Kidney epithelial cell (primary cell): ENCODE results near the gene UTP4. TPM values are rescaled to one million over a fixed set of nuclear protein-coding genes. Genes with fewer than 3 reads are reported as not detected.

ENCODE experiments used
- DNase-seq: peaks from one replicate; pipeline ENCODE4 v3.0.0-alpha.2; 2010; ENCODE audit warnings: low read depth
- H3K27me3 ChIP-seq: 2 replicates; pipeline ENCODE4 v1.6.0; 2011; ENCODE audit warnings: low read length; ENCODE audit not compliant: control insufficient read depth, insufficient read depth
- H3K36me3 ChIP-seq: 2 replicates; pipeline ENCODE4 v1.5.1; 2011; ENCODE audit warnings: low read length; ENCODE audit not compliant: control insufficient read depth, insufficient read depth
- H3K4me3 ChIP-seq: 2 replicates; pipeline ENCODE4 v1.5.1; 2011; ENCODE audit warnings: low read depth, mild to moderate bottlenecking, control low read depth, low read length
- total RNA-seq: library from RNA; depleted of rRNA; stranded (reverse); fragments of >200 nt; gene quantifications from 2 replicates; pipeline ENCODE4 v1.2.3, GENCODE V29; 2015
- TF ChIP-seq, protein P1 (sequence below): IDR thresholded peaks from 2 replicates; pipeline ENCODE4 v1.5.1; 2011; ENCODE audit warnings: mild to moderate bottlenecking, moderate library complexity, low read length, control low read depth, inconsistent platforms; ENCODE audit not compliant: insufficient read depth, poor library complexity, severe bottlenecking

The UTP4 gene
- total RNA-seq, 1 donor from 2014 or later, result 32.8 TPM

DNA sequence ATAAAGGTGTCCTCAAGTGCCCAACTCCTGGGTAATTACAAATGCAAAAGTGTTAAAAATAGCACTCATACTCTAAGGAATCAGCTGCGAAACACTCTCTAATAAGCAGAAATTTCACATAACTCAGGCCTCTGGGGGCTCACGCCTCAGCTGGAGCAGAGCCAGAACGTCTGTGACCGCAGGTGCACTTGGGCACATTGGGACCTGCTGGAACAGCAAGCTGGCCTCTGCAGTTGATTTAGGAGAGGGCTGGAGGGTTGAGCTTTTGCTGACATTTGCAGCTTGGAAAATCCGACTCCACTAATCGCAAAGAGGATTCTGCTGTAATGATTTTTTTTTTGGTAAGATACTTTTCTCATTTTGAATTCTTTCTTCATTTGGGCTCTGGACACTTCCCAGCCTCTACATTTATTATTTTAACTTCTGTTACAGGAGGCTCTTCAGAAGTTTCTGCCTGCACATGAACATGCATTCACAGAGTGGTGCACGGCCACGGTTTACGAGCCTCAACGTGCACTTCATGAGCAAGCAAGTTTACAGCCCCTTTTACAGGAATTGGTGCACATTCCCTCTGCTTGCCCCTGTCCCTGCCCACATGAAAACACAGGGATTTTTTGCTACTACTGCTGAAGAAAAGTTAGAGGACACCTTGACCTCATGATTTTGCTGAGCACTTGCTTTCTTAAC is 50.4 kb downstream of the UTP4 start:
- H3K4me3 ChIP-seq, result no peak overlapping the region
- TF ChIP-seq, protein P1, sequence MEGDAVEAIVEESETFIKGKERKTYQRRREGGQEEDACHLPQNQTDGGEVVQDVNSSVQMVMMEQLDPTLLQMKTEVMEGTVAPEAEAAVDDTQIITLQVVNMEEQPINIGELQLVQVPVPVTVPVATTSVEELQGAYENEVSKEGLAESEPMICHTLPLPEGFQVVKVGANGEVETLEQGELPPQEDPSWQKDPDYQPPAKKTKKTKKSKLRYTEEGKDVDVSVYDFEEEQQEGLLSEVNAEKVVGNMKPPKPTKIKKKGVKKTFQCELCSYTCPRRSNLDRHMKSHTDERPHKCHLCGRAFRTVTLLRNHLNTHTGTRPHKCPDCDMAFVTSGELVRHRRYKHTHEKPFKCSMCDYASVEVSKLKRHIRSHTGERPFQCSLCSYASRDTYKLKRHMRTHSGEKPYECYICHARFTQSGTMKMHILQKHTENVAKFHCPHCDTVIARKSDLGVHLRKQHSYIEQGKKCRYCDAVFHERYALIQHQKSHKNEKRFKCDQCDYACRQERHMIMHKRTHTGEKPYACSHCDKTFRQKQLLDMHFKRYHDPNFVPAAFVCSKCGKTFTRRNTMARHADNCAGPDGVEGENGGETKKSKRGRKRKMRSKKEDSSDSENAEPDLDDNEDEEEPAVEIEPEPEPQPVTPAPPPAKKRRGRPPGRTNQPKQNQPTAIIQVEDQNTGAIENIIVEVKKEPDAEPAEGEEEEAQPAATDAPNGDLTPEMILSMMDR, result no peak
- no peak for DNase-seq
- no peaks in the 10 kb centered on the region for H3K27me3 ChIP-seq
- H3K36me3 ChIP-seq, result no peaks in the 10 kb centered on the region

DNA sequence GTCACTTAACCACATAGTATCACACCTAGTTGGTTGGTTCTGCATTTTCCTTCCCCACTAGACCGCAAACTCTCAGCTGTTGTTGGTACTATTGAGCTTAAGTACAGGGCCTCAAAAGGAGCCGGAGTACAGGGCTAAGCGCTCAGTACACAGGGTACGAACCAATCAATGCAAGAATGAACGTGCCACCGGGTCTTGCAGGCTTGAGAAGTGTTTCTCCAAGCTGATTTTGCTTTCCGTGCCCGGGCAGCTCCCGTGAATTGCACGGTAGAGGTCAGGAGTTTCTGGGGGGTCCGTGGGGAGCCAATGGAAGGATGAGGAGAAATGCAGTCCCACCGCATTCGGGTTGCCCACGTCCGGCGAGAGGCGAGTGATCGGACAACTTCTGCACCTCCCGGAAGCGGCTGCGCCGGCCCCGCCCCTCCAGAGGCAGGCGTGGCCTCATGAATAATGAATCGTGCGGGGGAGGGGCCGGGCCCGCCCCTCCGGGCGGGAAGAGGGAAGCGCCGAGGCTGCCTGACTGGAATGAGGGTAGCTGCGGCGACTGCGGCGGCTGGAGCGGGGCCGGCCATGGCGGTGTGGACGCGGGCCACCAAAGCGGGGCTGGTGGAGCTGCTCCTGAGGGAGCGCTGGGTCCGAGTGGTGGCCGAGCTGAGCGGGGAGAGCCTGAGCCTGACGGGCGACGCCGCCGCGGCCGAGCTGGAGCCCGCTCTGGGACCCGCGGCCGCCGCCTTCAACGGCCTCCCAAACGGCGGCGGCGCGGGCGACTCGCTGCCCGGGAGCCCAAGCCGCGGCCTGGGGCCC is 54.4 kb downstream of the UTP4 start, which contains the start of gene SNTB2:
SNTB2 (plus strand) TSS at position 523 of the 804 bp plus-strand sequence; CDS start at position 526, 3 bp downstream.
- no peaks in the 10 kb centered on the region for H3K27me3 ChIP-seq
- TF ChIP-seq, protein P1, result no peak
- peak within 1 kb of the TSS; percentile 86 for H3K4me3 ChIP-seq
- H3K36me3 ChIP-seq, result no peaks in the 10 kb centered on the region
- DNase-seq, result no peak

DNA sequence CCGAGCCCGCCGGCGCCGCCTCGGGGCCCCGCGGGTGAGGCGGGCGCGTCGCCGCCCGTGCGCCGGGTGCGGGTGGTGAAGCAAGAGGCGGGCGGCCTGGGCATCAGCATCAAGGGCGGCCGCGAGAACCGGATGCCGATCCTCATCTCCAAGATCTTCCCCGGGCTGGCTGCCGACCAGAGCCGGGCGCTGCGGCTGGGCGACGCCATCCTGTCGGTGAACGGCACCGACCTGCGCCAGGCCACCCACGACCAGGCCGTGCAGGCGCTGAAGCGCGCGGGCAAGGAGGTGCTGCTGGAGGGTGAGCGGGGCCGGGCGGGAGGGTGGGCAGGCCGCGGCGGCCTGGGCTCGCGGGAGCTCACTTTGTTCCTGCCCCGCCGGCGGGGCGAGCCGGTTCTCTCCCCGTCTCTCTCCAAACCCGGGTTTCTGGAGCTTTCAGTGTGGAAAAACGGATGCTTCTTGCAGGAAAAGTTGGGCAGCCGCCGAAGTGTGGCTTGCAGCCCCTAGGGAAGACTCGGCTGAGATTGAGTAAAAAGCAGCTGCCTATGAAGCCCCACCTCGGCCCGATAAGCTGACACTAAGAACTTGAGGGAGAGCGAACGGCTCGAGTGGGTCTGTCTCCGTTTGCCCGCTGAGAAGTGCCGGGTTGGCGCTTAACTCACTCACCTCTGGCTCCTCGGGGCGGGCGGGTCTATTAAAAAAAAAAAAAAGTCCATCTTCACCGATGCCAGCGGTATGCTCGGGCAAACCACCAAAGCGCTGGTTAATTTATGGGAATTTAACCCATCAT is 55.2 kb downstream of the UTP4 start:
- DNase-seq, result no peak
- no peaks in the 10 kb centered on the region for H3K27me3 ChIP-seq
- H3K36me3 ChIP-seq, result no peaks in the 10 kb centered on the region
- peak overlapping the region; percentile 86 for H3K4me3 ChIP-seq
- TF ChIP-seq, protein P1, result no peak

DNA sequence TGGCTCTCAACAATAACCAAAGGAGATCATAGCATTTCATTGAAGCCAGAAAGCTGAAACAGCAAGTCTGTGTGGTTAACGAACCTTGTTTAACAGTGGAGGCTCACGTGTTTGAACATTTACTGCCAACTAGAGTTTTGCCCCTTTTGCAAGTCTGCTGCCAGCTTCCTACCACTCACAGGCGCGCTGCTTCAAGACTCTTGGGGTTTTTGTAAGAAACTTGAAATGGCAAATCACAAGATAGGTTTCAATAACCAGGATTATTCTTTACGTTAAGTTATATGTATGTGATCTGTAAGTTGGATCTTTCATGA is 55.7 kb downstream of the UTP4 start:
- no peak for DNase-seq
- Histone ChIP-seq H3K4me3 (peak overlapping the region; percentile 86), H3K36me3 (no peaks in the 10 kb centered on the region), H3K27me3 (no peaks in the 10 kb centered on the region)
- TF ChIP-seq, protein P1, result no peak

DNA sequence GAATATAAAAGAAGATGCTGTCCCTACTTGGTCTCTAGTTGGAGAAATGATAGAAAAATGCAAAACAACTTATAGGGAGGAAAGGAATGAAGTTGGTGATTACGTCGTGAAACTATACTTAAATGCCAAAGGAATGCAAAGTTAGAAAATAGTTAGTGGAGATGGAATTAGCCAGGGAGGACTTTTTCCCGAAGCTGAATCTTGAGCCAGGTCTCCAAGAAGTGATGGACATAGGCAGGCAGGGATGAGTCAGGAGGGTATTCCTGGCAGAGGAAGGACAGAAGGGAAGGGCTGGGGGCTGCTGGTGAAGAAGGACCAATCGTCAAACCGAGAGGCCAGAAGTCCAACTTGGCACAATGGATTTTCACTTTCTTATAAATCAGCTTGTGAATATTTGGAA is 56.3 kb downstream of the UTP4 start:
- H3K4me3 ChIP-seq, result peak overlapping the region; percentile 86
- no peak for DNase-seq
- no peaks in the 10 kb centered on the region for H3K36me3 ChIP-seq
- no peaks in the 10 kb centered on the region for H3K27me3 ChIP-seq
- TF ChIP-seq, protein P1, result no peak
